ENCODE results near the gene PARP1.

GRCh38 chr1:226337276-226337875 is 70.5 kb downstream of the PARP1 start:
- TF ChIP-seq EZH2 (IDR thresholded peaks at IDR 0.05; ENCODE audit: borderline replicate concordance, insufficient read depth, low read depth, low read length, poor library complexity, severe bottlenecking) (no peak), CTCF (IDR thresholded peaks at IDR 0.05) (no peak)
